Measurements from ENCODE around the gene STK32B. TPM values are rescaled to one million over a fixed set of nuclear protein-coding genes. Genes with fewer than 3 reads are reported as not detected.

STK32B gene
- total and polyA plus RNA-seq, 2 of the 8 experiments (the other 6 are each of a cell fraction or from before 2014, with no cell fraction given): 2.3 to 2.5 TPM

- TF ChIP-seq NANOG (IDR thresholded peaks at IDR 0.05; ENCODE audit: insufficient read depth, low read depth, low read length, poor library complexity, severe bottlenecking) (no peak), BACH1 (IDR thresholded peaks at IDR 0.05; ENCODE audit: low read length) (no peak)
These were observed 358.0 kb downstream of the STK32B start (continued) for GRCh38 chr4:5409237-5409636.

All from H1 (cell line).